ENCODE measurements around the gene TNS3. TPM values are rescaled to one million over a fixed set of nuclear protein-coding genes. Genes with fewer than 3 reads are reported as not detected.

TNS3 gene
- total and polyA plus RNA-seq, 2 donors (not counting 1 experiment from before 2014, with no cell fraction given): 11.4 to 77.5 TPM

GRCh38 chr7:47347816-47348385 lies 234.0 kb downstream of the TNS3 start:
- H4K20me1 ChIP-seq (ENCODE audit: control insufficient read depth, insufficient read depth, low read length, poor library complexity, severe bottlenecking): no peaks in the 10 kb centered on the region
- TF ChIP-seq EZH2 (IDR thresholded peaks at IDR 0.05; ENCODE audit: borderline replicate concordance, insufficient read depth, low read depth, low read length, poor library complexity, severe bottlenecking) (no peak), CTCF (IDR thresholded peaks at IDR 0.05) (no peak)
- no peaks in the 10 kb centered on the region for H3K9me3 Mint-ChIP-seq (ENCODE audit: insufficient read depth)

GRCh38 chr7:47347346-47347745 lies 234.6 kb downstream of the TNS3 start:
- intact Hi-C loops (cut with micrococcal nuclease): no loop called here
- DNase-seq (no peak), ATAC-seq (ENCODE audit: low read depth) (no peak)
- no peaks in the 10 kb centered on the region for H3K4me1 ChIP-seq (ENCODE audit: control insufficient read depth in 2 of 2, insufficient read depth in 2 of 2, low read length in 2 of 2)
- H3K27ac Mint-ChIP-seq: no peak overlapping the region
- H2AFZ ChIP-seq (ENCODE audit: insufficient read depth, low read depth, low read length, poor library complexity, severe bottlenecking): no peak overlapping the region
- no peaks in the 10 kb centered on the region for H3K4me1 Mint-ChIP-seq
- no peak overlapping the region for H3K4me3 ChIP-seq (ENCODE audit: control extremely low read depth in 1 of 5, extremely low read depth in 1 of 5, insufficient read depth in 1 of 5, low read depth in 2 of 5, low read length in 4 of 5)
- WGBS (ENCODE audit: insufficient coverage): 98% methylated on average over 4 of the region's 6 CpGs
- no peaks in the 10 kb centered on the region for H3K79me2 ChIP-seq (ENCODE audit: control insufficient read depth, insufficient read depth, low read length)
- no peaks in the 10 kb centered on the region for H3K27me3 Mint-ChIP-seq
- no peaks in the 10 kb centered on the region for H4K20me1 ChIP-seq (ENCODE audit: control insufficient read depth, insufficient read depth, low read length, poor library complexity, severe bottlenecking)
- no peak overlapping the region for H3K9ac ChIP-seq (ENCODE audit: low read length)
- no peak overlapping the region for H3K4me2 ChIP-seq (replicated peaks; ENCODE audit: low read depth, low read length, poor library complexity, severe bottlenecking)
- H3K9me3 Mint-ChIP-seq (ENCODE audit: insufficient read depth): no peaks in the 10 kb centered on the region
- no peak for TF ChIP-seq CTCF (IDR thresholded peaks at IDR 0.05)
- no peak for TF ChIP-seq EZH2 (IDR thresholded peaks at IDR 0.05; ENCODE audit: borderline replicate concordance, insufficient read depth, low read depth, low read length, poor library complexity, severe bottlenecking)
- H3K9me3 ChIP-seq (ENCODE audit: control extremely low read depth in 1 of 3, control insufficient read depth in 2 of 3, insufficient read depth in 1 of 3, low read length in 2 of 3): peaks cover 0 to 3% (median 0%) of the 10 kb centered on the region in 3 donors
- H3K27me3 ChIP-seq (replicated peaks in 1 of 4; ENCODE audit: control extremely low read depth in 1 of 4, control insufficient read depth in 3 of 4, insufficient read depth in 4 of 4, low read length in 3 of 4): no peaks in the 10 kb centered on the region
- CTCF ChIA-PET: no interaction called here
- no peak overlapping the region for H3K27ac ChIP-seq (ENCODE audit: low read length in 2 of 2)
- POLR2A ChIA-PET: no interaction called here
- H3K4me3 Mint-ChIP-seq: no peak overlapping the region
- peaks cover 0 to 28% of the 10 kb centered on the region in 2 experiments for H3K36me3 ChIP-seq (replicated peaks in 1 of 2; ENCODE audit: control extremely low read depth in 1 of 2, control insufficient read depth in 1 of 2, extremely low read depth in 1 of 2, insufficient read depth in 2 of 2, low read length in 1 of 2)

More at GRCh38 chr7:47347816-47348385, 234.0 kb downstream of the TNS3 start:
- CTCF ChIA-PET: interaction anchor here (1.8 kb wide), 1 partner anchor 82 kb away, joined by 5 read pairs; no protein-coding TSS in a partner anchor
- Histone ChIP-seq H3K36me3 (replicated peaks in 1 of 2; ENCODE audit: control extremely low read depth in 1 of 2, control insufficient read depth in 1 of 2, extremely low read depth in 1 of 2, insufficient read depth in 2 of 2, low read length in 1 of 2) (peaks cover 0 to 22% of the 10 kb centered on the region in 2 experiments), H3K4me1 (ENCODE audit: control insufficient read depth in 2 of 2, insufficient read depth in 2 of 2, low read length in 2 of 2) (no peaks in the 10 kb centered on the region), H3K27me3 (replicated peaks in 1 of 4; ENCODE audit: control extremely low read depth in 1 of 4, control insufficient read depth in 3 of 4, insufficient read depth in 4 of 4, low read length in 3 of 4) (no peaks in the 10 kb centered on the region), H3K27ac (ENCODE audit: low read length in 2 of 2) (no peak overlapping the region), H3K9ac (ENCODE audit: low read length) (no peak overlapping the region), H2AFZ (ENCODE audit: insufficient read depth, low read depth, low read length, poor library complexity, severe bottlenecking) (no peak overlapping the region), H3K4me3 (ENCODE audit: control extremely low read depth in 1 of 5, extremely low read depth in 1 of 5, insufficient read depth in 1 of 5, low read depth in 2 of 5, low read length in 4 of 5) (no peak overlapping the region), H3K9me3 (ENCODE audit: control extremely low read depth in 1 of 3, control insufficient read depth in 2 of 3, insufficient read depth in 1 of 3, low read length in 2 of 3) (peaks cover 0 to 3% (median 0%) of the 10 kb centered on the region in 3 donors), H3K79me2 (ENCODE audit: control insufficient read depth, insufficient read depth, low read length) (no peaks in the 10 kb centered on the region), H3K4me2 (replicated peaks; ENCODE audit: low read depth, low read length, poor library complexity, severe bottlenecking) (no peak overlapping the region)
- POLR2A ChIA-PET: no interaction called here
- intact Hi-C loops (cut with micrococcal nuclease): no loop called here
- Mint-ChIP-seq H3K4me1 (no peaks in the 10 kb centered on the region), H3K27ac (no peak overlapping the region), H3K27me3 (no peaks in the 10 kb centered on the region), H3K4me3 (no peak overlapping the region)
- WGBS (ENCODE audit: insufficient coverage): 91% methylated on average over 4 of the region's 6 CpGs
- DNase-seq (no peak), ATAC-seq (ENCODE audit: low read depth) (no peak)

All from B cell (primary cell).